Hematopoietic multipotent progenitor cell treated with erythropoietin and hydrocortisone succinate and interleukin-3 and kit ligand, for 4 days (in vitro differentiated cells): ENCODE measurements around the gene MELK.
A peak's percentile ranks its signal among the peaks of the same experiment; 100 is the strongest.

Source experiments
- DNase-seq: peaks from one replicate; pipeline ENCODE4 v3.0.0-alpha.2; 2015

Gene MELK

DNA sequence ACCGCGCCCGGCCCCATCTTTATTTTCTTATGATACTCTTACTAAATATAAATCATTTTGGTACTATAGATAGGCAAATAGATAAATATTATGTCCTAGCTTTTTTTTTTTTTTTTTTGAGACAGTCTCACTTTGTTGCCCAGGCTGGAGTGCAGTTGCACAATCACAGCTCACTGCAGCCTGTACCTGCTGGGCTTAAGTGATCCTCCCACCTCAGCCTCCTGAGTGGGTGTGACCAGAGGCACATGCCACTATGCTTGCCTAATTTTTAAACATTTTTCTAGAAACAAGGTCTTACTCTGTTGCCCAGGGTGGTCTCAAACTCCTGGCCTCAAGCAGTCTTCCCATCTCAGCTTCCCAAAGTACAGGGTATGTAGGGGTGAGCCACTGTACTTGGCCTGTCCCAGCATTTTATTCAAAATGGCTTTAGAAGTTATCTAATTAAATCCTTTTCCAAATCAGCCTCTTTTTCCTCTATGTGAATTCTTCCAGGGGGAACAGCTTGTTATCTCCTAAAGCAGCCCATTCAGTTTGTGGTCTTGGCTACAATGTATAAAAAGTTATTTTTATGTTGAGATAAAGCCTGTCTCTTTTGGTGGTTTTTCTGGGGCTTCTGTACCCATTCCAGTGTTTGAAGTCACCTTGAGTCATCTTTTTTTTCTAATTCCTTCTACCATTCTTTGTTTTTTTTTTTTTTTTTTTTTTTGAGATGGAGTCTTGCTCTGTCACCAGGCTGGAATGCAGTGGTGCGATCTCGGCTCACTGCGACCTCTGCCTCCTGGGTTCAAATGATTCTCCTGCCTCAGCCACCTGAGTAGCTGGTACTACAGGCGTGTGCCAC is 12.1 kb downstream of the MELK start:
- DNase-seq: peak; percentile 78

DNA sequence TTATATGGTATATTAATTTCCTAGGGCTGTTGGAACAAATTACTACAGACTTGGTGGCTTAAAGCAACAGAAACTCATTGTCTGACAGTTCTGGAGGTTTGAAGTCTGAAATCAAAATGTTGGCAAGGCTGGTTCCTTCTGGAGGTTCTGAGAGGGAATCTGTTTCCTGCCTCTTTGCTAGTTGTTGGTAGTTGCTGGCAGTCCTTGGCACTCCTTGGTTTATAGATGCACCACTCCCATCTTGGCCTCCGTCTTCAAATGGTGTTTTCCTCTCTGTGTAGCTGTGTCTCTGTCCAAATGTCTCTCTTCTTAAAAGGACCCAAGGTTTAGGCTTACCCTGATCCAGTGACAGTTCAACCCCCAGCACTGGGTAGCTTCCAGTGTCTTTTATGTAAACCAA is 17.5 kb downstream of the MELK start:
- DNase-seq: no peak

DNA sequence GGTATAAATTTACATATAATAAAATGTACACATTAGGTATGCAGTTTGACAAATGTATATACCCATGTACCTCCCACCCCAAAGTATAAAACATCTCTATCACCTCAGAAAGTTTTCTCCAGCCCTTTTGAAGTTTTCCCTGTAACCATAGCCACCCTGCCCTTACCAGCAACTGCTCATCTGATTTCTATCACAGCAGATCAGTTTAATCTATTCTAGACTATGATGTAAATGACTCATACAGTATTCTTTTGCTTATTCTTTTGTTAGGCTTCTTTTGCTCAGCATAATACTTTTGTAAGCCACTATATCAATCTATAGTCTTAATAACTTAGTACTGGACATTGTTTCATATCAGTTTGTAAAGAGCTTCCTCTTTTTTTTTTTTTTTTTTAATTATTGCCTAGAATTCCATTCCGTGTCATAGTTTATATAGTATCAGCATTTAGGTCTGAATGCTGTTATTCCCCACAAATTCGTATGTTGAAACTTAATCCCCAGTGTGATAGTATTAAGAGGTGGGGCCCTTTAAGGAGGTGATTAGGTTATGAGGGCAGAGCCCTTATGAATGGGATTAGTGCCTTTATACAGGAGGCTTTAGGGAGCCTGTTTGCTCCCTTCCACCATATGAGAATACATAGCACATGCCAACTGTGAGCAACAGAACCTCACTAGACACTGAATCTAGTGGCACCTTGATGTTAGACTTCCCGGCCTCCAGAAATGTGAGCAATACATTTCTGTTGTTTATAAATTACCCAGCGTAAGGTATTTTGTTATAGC is 20.3 kb downstream of the MELK start:
- DNase-seq: no peak

DNA sequence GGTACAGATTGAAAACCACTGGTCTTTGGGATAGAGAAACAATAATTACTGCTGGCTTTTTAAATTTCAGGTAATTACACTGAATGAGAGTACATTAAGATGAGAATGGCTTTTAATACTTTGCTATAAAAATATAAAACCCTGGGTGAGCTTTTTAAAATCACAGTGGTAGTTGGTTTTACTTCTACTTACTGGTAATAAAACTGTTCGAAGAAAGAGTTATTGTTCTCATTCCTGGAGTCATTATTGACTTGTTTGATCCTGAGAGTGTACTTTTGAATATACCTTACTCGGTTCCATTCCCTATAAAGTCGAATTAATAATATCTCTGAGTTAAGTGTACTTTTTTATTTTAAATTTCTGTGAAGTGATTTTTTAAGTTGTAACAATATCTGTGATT is 21.5 kb downstream of the MELK start:
- no peak for DNase-seq

DNA sequence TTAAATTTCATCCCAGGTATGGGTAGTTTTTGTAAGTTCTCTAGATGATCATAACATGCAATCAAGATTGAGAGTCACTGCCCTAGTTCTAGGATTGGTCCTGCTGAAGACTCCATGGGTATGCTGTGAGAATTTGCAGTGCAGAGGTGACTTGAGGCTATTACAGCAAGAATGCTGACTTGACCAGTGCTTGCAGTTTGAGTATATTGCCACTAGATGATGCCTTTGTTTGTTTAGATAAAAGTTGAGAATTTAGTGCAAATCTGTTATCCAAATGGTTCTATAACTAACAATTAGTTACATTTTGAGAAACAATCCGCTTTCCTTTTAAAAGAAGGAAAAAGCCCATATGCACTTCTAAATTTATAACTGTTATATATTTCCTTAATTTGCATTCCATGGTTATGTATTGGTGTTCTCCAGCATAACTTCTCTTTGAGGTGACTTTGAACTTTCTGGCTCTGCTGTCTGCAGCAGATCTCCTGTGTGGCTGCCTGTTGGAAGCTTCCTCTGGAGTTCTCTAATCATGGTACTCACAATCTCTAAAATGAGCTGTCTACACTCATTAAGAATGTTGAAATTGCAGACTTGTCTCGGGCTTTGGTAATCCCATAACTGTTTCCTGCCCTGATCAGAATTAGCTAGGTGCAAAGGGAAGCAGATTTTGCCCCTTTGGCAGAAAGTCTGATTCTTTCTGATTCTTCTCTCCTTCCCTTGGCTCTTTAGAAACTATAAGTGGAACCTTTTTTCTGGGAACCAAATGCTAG is 24.9 kb downstream of the MELK start:
- DNase-seq: peak; percentile 70

DNA sequence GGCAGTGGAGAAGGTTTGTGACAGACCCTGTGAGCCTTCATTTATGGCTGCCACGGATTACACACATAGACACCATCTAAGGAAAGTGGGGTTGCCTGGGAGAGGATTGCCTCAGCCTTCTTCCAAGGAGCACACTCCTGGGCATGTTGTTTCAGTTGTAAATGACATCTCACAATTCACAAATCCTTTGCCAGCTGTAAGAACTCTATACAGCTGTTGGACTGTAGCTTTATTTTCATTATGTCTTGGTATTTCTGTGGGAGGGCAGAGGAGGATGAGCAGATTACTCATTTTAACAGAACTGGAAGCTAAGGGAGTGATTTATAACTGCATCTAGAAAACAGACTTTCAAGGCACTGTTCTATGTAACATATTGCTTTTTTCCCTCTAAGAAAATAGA is 25.6 kb downstream of the MELK start:
- no peak for DNase-seq

DNA sequence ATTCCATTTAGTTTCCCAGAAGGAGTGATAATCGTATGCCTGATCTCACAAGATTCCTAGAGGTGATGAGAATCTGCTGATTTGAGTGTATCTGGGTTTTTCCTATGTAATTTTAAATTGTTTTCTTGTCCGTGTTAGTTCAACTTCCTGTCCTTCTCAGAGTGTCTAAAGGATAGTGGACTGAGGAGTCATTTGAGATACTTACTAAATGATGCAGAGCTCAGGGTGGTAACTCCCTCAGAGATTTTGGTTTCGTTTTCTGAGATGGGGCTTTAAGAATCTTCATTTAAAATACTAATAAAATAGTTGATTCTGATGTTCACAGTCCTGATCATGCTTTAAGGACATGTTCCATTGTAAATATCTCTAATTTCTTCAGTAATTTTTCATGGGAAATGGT is 30.3 kb downstream of the MELK start:
- no peak for DNase-seq

DNA sequence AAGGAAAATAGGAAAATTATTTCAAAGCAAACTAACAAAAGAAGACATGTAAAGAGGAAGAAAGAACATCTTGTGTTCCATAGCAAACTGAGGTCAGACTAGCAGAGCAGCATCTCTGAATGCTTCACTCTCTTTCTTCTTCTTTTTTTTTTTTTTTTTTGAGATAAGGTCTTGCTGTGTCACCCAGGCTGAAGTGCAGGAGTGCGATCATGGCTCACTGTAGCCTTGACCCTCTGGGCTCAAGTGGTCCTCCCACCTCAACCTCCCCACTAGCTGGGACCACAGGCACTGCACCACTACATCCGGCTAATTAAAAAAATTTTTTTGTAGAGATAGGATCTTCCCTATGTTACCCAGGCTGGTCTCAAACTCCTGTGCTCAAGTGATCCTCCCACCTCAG is 36.6 kb downstream of the MELK start:
- peak; percentile 38 for DNase-seq

DNA sequence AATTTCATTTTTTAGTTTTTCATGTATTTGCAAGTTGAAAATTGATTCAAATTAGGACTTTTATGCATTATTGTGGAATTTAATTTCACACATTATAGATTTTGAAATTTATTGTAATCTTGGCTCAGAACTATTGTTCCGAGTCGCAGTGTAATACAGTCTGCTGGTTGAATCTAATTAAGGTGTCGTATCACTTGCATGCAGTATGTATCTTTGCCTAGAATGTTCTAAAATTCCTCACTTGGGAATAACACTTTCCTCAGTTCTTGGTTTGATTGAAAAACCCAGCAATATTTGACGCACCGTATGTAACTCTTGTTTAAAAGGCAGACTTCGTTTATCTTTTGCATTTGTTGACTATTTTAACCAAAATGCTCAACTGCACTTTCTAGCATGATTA is 49.4 kb downstream of the MELK start:
- no peak for DNase-seq

DNA sequence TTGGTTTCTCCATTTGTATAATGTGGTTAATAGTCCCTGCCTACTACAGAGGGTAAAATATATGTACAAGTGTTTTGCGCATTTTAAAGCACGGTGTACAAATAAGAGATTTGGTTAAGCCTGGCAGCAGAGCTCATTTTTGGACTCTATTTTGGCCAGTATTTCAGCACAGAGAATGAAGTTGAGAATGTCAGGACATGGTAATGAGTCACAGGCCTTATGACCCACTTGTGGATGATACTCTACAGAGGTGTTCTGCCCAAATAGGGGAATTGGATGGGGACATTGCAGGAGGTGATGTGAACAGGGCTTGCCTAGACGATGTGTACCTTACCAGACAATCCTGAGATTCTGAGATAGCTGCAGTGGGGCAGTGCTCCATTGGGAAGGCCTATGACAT is 50.6 kb downstream of the MELK start:
- DNase-seq: no peak

DNA sequence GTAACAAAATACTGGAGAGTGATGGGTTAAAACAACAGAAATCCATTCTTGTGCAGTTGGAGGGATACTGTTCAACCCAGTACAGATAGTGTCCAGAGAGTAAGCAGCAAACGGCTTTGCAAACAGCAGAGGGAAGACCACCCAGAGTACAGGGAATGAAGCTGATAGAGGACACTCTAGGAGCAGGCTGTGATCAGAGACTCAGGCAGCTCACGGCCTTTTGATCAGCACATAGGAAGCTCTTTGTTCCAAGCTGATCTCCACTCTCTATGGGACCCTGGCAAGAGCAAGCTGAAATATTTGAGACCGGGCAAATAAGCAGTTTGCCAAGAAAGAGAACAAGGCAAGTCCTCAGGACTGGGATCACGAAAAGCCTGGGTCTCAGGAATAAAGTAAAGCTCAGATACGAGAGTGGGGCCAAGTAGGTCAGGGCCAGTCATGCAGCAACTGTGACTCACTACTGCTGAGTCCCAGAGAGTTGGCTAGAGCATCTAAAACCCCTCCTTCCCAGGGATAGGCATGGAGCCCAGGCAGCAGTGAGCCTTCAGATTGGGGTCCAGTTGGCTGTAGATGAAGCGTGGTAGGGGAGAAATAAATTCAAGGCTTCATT is 52.4 kb downstream of the MELK start:
- DNase-seq: no peak

DNA sequence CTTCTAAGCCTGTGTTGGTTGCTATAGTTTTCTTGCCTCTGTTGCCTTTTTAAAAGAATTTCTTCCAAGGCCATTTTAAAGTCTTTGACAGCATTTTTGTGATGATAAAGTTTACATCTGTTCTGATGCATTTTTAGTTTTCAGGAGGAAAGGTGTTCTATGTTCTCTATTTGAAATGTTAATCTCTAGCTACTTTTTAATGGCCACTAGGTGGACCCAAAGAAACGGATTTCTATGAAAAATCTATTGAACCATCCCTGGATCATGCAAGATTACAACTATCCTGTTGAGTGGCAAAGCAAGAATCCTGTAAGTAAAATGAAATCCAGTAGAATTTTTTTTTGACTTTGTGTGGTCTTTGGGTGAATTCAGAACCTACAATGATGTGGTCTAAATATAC is 60.2 kb downstream of the MELK start:
- DNase-seq: peak; percentile 64

DNA sequence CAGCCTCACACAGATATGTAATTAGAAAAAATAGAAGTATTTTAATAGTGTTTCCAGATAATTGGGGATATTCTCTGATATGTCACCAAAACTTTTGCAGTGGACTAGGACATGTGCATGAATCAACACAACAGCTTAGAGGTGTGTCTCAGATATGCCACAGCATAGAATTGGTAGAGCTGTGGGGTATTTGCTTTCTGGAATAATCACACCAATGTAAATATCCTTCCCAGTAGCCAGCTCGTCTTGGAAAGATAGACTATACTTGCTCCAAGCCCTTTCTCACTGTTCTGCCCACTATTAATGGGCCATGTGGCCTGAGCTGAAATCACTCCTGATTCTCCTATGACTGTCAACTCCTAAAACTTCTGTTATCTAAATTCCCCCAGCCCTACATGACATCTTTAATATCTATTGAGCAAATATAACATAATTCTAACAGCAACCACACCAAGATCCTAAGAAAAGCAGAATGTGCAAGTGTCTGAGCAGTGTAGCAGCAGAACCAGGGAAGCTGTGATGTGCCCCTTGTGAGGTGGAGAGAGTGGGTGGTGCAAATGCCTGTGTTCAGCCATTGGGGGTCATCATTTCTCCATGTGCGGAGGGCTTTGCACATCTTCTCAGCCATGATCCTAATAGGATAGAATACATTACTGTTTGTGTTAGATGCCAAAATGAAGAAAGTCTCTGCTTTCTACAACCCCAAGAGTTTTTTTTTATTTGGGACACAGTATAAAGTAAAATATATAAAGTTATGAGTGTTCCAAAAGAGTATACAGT is 65.0 kb downstream of the MELK start:
- DNase-seq: peak; percentile 51

DNA sequence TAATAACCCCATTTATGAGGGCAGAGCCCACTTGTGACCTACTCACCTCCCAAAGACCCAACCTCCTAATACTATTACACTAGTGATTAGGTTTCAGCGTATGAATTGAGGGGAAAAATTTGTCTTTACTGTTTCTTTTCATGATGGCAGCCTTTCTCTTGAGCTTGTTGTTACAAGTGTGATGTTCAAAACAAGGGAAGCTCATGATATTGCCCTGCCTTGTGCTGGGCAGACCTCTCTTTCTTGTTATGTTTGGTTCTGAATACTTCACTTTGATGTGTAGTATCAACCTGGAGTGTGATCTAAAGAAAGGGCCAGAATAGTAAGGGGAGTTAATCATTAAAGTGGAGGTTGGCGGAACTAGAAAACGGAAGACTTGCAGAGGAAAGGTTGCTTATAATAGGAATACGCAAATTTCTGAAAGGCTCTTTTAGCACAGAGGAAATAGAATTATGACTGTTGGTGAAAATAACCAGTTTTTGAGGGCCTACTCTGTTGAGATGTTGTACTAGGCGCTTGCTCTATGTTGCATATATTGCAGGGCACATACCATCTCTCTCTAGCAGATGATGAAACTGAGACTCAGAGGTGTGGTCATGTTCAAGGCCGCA is 68.2 kb downstream of the MELK start:
- DNase-seq: no peak

DNA sequence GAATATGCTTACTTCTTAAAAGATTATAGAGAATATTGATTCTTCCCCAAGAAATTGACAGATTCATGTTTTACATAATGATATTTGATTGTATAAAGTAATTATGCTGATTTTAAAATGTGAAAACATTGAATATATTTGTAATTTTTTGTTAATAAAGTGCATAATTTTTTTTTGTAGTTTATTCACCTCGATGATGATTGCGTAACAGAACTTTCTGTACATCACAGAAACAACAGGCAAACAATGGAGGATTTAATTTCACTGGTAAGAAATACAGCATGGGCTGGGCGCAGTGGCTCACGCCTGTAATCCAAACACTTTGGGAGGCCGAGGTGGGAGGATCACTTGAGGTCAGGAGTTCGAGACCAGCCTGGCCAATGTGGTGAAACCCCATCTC is 70.1 kb downstream of the MELK start:
- no peak for DNase-seq

DNA sequence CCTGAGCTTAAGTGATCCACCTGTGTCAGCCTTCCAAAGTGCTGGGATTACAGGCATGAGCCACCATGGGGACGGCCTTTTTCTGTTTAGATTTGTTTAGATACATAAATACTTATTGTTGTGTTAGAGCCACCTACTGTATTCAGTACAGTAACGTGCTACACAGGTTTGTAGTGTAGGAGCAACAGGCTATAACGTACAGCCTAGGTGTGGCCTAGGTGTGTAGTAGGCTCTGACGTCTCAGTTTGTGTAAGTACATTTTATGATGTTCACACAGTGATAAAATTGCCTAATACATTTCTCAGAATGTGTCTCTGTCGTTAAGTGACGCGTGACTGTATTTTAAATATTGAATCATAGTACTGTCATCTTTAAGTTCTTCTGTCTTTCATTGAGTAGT is 84.1 kb downstream of the MELK start:
- no peak for DNase-seq

DNA sequence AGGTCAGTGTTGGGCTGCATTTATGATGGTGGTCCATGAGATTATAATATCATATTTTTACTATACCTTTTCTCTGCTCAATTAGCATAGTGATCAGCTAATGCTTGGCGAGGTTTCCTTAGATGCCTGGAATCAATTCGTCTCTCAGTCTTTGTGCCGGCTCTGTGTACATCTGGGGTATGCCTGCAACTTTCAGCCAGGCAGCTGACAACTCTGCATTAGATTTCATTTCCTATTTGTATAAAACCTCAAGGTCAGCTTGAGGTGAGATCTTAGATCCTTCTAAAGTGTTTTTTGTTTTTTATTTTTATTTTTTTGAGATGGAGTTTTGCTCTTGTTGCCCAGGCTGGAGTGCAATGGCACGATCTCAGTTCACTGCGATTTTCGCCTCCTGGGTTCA is 86.8 kb downstream of the MELK start:
- DNase-seq: no peak

DNA sequence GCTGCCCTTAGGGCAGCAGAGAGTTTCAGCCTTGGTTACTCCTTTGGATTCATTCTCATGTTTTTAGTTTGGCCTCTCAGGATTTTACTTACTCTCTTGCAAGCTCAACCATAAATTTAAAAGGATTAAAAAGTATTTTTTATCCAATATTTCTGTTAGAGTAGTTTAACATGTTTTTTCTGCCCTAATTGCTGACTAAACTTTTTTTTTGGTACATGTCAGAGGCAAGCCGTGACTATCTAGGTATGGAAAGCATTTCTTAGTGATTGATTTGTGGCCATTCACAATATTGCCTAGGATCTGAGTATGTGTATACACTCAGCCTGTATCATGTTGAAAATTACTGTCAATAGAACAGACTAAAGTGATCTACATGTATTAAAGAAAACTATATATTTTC is 92.1 kb downstream of the MELK start:
- no peak for DNase-seq

DNA sequence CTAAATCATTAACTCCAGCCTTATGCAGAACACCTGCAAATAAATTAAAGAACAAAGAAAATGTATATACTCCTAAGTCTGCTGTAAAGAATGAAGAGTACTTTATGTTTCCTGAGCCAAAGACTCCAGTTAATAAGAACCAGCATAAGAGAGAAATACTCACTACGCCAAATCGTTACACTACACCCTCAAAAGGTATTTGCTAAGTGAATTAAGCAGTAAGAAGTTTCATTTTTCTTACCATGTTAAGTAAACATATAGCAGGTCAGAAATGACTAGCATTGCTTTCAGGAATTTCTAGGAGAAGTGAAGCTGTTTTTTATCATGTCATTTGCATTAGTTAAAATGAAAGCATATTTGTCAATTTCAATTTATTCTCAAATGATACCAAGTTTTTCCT is 92.7 kb downstream of the MELK start:
- no peak for DNase-seq

DNA sequence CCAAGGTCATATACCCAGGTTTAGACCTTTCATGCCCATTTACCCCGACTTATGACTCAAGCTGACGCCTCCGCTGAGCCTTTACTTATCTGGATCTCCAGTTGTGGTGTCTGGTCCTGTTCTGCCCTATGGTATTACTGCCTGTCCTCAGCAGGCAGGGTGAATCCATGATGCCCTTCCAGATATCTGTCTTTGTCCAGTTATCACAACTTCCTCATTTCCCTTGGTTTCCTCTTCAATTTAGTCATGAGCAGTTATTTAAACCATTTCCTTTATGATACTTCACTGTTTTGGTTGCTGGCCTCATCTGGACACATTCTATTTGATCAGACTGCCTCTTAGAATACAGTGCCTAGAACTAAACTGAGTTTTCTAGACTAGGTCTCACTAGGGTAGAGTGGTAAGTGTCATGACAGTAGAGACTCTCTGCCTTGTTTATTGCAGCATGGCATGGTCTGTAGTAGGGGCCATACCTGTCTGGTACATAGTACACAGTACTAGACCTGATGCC is 93.3 kb downstream of the MELK start:
- peak; percentile 93 for DNase-seq

DNA sequence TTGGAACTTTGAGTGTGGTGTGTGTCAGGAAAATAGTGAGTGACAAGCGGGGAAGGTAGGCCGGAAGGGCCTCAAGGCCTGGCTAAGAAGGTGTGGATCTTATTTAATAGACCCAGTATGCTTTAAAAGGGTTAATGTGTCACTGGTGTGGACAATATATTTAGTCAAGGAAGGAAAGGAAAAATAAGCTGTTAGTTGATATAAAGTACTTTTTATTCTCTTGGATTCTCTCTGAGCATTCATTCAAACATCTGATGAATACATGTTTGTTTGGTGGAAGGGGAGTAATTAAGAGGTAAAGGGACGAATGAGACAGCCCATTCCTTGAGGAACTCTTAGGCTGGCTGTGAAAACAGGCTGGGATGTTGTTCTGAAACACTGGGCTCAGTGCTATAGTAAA is 98.9 kb downstream of the MELK start:
- DNase-seq: no peak

DNA sequence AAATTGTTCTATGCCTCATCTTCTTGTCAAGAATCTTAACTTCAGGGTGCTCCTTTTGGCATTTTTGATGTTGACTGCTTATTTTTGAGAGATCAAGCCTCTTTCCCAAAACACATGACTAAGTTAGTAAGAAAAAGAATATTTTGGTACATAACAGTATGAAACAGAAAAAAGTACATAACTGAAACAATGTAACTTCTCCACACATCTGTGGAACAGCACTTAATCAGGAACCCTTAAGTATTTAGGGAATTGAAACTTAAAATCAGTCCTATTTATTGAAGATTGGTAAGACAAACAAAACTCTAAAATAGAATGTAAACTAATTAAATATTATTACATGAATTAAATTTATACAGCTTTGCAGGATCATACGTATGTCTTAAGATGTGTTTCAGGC is 103.4 kb downstream of the MELK start:
- no peak for DNase-seq
